H9 (cell line): ENCODE measurements around the gene RNF32. TPM values are rescaled to one million over a fixed set of nuclear protein-coding genes. Genes with fewer than 3 reads are reported as not detected.

Source experiments
- DNase-seq: peaks from one replicate; pipeline ENCODE4 v3.0.0-alpha.2; 2017
- H2AFZ ChIP-seq: one replicate; pipeline ENCODE4 v1.6.1; 2013; ENCODE audit warnings: mild to moderate bottlenecking, low read length, control low read depth, moderate library complexity
- H2AK5ac ChIP-seq: 2 replicates; pipeline ENCODE4 v1.6.1; 2013; ENCODE audit warnings: low read length, control low read depth, mixed read lengths; ENCODE audit not compliant: insufficient read length
- H2BK120ac ChIP-seq: one replicate; pipeline ENCODE4 v1.6.1; 2013; ENCODE audit warnings: low read depth, mild to moderate bottlenecking, low read length, control low read depth, inconsistent platforms; ENCODE audit not compliant: poor library complexity, severe bottlenecking
- H2BK12ac ChIP-seq: 2 replicates; pipeline ENCODE4 v1.6.1; 2013; ENCODE audit warnings: low read length, control low read depth, mixed read lengths, low read depth; ENCODE audit not compliant: insufficient read length
- H2BK15ac ChIP-seq: 2 replicates; pipeline ENCODE4 v1.6.1; 2013; ENCODE audit warnings: low read depth, low read length, control low read depth
- H2BK20ac ChIP-seq: one replicate; pipeline ENCODE4 v1.6.1; 2013; ENCODE audit warnings: low read depth, mild to moderate bottlenecking, low read length, control low read depth, inconsistent platforms; ENCODE audit not compliant: poor library complexity, severe bottlenecking
- H2BK5ac ChIP-seq: 2 replicates; pipeline ENCODE4 v1.6.1; 2013; ENCODE audit warnings: low read length, control low read depth, mixed read lengths; ENCODE audit not compliant: insufficient read length
- H3K14ac ChIP-seq: 2 replicates; pipeline ENCODE4 v1.6.1; 2013; ENCODE audit warnings: low read length, control low read depth; ENCODE audit not compliant: insufficient read depth
- H3K18ac ChIP-seq: 2 replicates; pipeline ENCODE4 v1.6.1; 2013; ENCODE audit warnings: low read depth, mild to moderate bottlenecking, mixed read lengths, low read length, control low read depth; ENCODE audit not compliant: insufficient read length
- H3K23ac ChIP-seq: 2 replicates; pipeline ENCODE4 v1.6.1; 2013; ENCODE audit warnings: low read length, control low read depth, mixed read lengths, low read depth; ENCODE audit not compliant: insufficient read length
- H3K23me2 ChIP-seq: 2 replicates; pipeline ENCODE4 v1.6.1; 2013; ENCODE audit warnings: low read depth, mild to moderate bottlenecking, mixed read lengths, low read length, control low read depth; ENCODE audit not compliant: insufficient read length, poor library complexity, severe bottlenecking
- H3K27ac ChIP-seq: 2 replicates; pipeline ENCODE4 v1.5.1; 2013; ENCODE audit warnings: low read length, control low read depth, mixed read lengths, low read depth; ENCODE audit not compliant: insufficient read length
- H3K27me3 ChIP-seq: 2 replicates; pipeline ENCODE4 v1.6.1; 2013; ENCODE audit warnings: low read length, control low read depth, inconsistent platforms; ENCODE audit not compliant: insufficient read depth
- H3K4ac ChIP-seq: 2 replicates; pipeline ENCODE4 v1.6.1; 2013; ENCODE audit warnings: low read depth, mild to moderate bottlenecking, control low read depth, inconsistent platforms, low read length, moderate library complexity
- H3K4me1 ChIP-seq: 2 replicates; pipeline ENCODE4 v1.6.1; 2013; ENCODE audit warnings: low read length, control low read depth, inconsistent platforms; ENCODE audit not compliant: insufficient read depth
- H3K4me2 ChIP-seq: 2 replicates; pipeline ENCODE4 v1.6.1; 2013; ENCODE audit warnings: low read length, control low read depth, mixed read lengths; ENCODE audit not compliant: insufficient read length, insufficient read depth
- H3K56ac ChIP-seq: 2 replicates; pipeline ENCODE4 v1.6.1; 2013; ENCODE audit warnings: low read depth, mild to moderate bottlenecking, mixed read lengths, low read length, control low read depth; ENCODE audit not compliant: insufficient read length
- H3K79me1 ChIP-seq: 2 replicates; pipeline ENCODE4 v1.6.1; 2013; ENCODE audit warnings: low read depth, mild to moderate bottlenecking, moderate library complexity, low read length, control low read depth, inconsistent platforms; ENCODE audit not compliant: insufficient read depth, poor library complexity, severe bottlenecking
- H3K79me2 ChIP-seq: 2 replicates; pipeline ENCODE4 v1.6.1; 2013; ENCODE audit warnings: low read length, control low read depth, inconsistent platforms; ENCODE audit not compliant: insufficient read depth
- H3K9ac ChIP-seq: 2 replicates; pipeline ENCODE4 v1.6.1; 2013; ENCODE audit warnings: low read length, control low read depth, mixed read lengths; ENCODE audit not compliant: insufficient read length; ENCODE audit errors: extremely low read depth
- H3K9me3 ChIP-seq: one replicate; pipeline ENCODE4 v1.6.1; 2013; ENCODE audit warnings: low read depth, low read length, inconsistent platforms; ENCODE audit not compliant: control insufficient read depth
- H3T11ph ChIP-seq: one replicate; pipeline ENCODE4 v1.6.1; 2013; ENCODE audit warnings: mild to moderate bottlenecking, low read length, control low read depth, inconsistent platforms
- H4K20me1 ChIP-seq: one replicate; pipeline ENCODE4 v1.6.1; 2013; ENCODE audit not compliant: control insufficient read depth, insufficient read length, insufficient read depth
- H4K5ac ChIP-seq: 2 replicates; pipeline ENCODE4 v1.6.1; 2013; ENCODE audit warnings: low read depth, mild to moderate bottlenecking, mixed read lengths, low read length, control low read depth; ENCODE audit not compliant: insufficient read length
- H4K8ac ChIP-seq: replicated peaks from 2 replicates; pipeline ENCODE4 v1.6.1; 2013; ENCODE audit warnings: low read length, control low read depth, mixed read lengths, low read depth; ENCODE audit not compliant: insufficient read length
- H4K91ac ChIP-seq: 2 replicates; pipeline ENCODE4 v1.6.1; 2013; ENCODE audit warnings: low read depth, mild to moderate bottlenecking, moderate library complexity, mixed read lengths, low read length, control low read depth; ENCODE audit not compliant: insufficient read length
- H3K27ac Mint-ChIP-seq, 3 experiments: 2 replicates in 2 of 3; 3 replicates in 1 of 3; pipeline ENCODE4 v1.8.0; 2020 to 2021; ENCODE audit warnings: mixed read lengths in 3 of 3, mild to moderate bottlenecking in 1 of 3, moderate library complexity in 1 of 3
- H3K27me3 Mint-ChIP-seq: 2 replicates; pipeline ENCODE4 v1.8.0; 2021; ENCODE audit warnings: low read depth, mild to moderate bottlenecking, moderate library complexity, mixed read lengths
- H3K36me3 Mint-ChIP-seq, 3 experiments: 2 replicates in 2 of 3; 3 replicates in 1 of 3; pipeline ENCODE4 v1.8.0; 2020 to 2021; ENCODE audit warnings: low read depth in 3 of 3, mixed read lengths in 3 of 3; ENCODE audit not compliant: insufficient read depth in 1 of 3
- H3K4me1 Mint-ChIP-seq, 2 experiments: 2 replicates each; pipeline ENCODE4 v1.8.0; 2020; ENCODE audit warnings: mixed read lengths in 2 of 2
- H3K4me3 Mint-ChIP-seq, 2 experiments: 2 replicates in 1 of 2; 3 replicates in 1 of 2; pipeline ENCODE4 v1.8.0; 2020 to 2021; ENCODE audit warnings: mild to moderate bottlenecking in 2 of 2, mixed read lengths in 2 of 2, moderate library complexity in 1 of 2
- H3K9me3 Mint-ChIP-seq, 2 experiments: 2 replicates in 1 of 2; 3 replicates in 1 of 2; pipeline ENCODE4 v1.8.0; 2020; ENCODE audit warnings: mild to moderate bottlenecking in 2 of 2, mixed read lengths in 2 of 2, moderate library complexity in 1 of 2
- WGBS: extraction: QIAGEN DNeasy Blood & Tissue Kit; methylation state at CpG from one replicate; pipeline ENCODE4 v1.1.7; 2013; ENCODE audit warnings: missing lambda C conversion rate, low lambda C conversion rate, mixed read lengths; ENCODE audit not compliant: insufficient read length; ENCODE audit errors: extremely low coverage; 5-methylcytosine and 5-hydroxymethylcytosine counted together
- total RNA-seq: library from RNA; stranded (reverse); gene quantifications from 2 replicates; pipeline ENCODE4 v1.2.1, GENCODE V29; 2021
- TF ChIP-seq, protein P1 (sequence below): fragments of 200-600 bp; sonication (generic); conservative IDR thresholded peaks from 3 replicates; pipeline ENCODE4 v1.8.0; 2021; ENCODE audit warnings: antibody characterized with exemption, mild to moderate bottlenecking

The RNF32 gene
- total RNA-seq, 1 experiment from 2014 or later, result 0.90 TPM

DNA sequence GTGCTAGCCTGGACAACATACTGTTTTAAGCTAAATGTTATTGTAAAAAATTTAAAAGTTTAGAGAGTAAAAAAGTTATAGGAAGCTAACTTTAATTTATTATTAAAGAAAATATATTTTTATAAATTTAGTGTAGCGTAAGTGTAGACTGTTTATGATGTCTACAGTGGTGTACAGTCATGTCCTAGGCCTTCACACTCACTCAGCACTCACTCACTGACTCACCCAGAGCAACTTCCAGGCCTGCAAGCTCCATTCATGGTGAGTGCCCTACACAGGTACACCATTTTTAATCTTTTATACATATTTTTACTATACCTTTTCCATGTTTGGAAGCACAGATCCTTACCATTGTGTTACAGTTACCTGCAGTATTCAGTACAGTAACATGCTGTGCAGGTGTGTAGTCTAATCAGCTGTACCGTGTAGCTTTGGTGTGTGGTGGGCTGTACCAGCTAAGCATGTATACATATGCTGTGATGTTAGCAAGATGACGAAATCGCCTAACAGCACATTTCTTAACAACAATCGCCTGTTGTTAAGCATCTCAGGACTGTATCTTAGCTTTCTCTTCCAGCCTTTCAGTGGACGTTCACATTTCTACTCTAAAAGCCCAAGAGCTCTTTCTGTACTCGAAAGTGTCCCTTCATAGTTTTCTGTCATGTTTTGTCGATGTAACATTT, 12.5 kb downstream of the RNF32 start:
- no peak overlapping the region for H3K4me2 ChIP-seq
- H2BK12ac ChIP-seq, result no peak overlapping the region
- no peak overlapping the region for H3K18ac ChIP-seq
- H3K23ac ChIP-seq, result no peak overlapping the region
- no peak overlapping the region for H3K9ac ChIP-seq
- Mint-ChIP-seq H3K27ac (no peak overlapping the region), H3K27me3 (peaks cover 2% of the 10 kb centered on the region; the same call in 1 of the 2 replicates), H3K9me3 (peaks cover 6 to 22% of the 10 kb centered on the region in 2 experiments; a peak in 4 of 5 replicates), H3K4me3 (no peak overlapping the region), H3K36me3 (peaks cover 3 to 26% (median 4%) of the 10 kb centered on the region in 3 experiments; a peak in 5 of 7 replicates), H3K4me1 (peaks cover 9 to 16% of the 10 kb centered on the region in 2 experiments)
- no peak overlapping the region for H4K91ac ChIP-seq
- no peaks in the 10 kb centered on the region for H3K23me2 ChIP-seq
- no peaks in the 10 kb centered on the region for H4K20me1 ChIP-seq
- H3K79me1 ChIP-seq, result no peaks in the 10 kb centered on the region
- no peak overlapping the region for H3T11ph ChIP-seq
- no peaks in the 10 kb centered on the region for H3K4me1 ChIP-seq
- no peak overlapping the region for H2AFZ ChIP-seq
- WGBS, result no CpG with 5 or more reads among the region's 8 CpGs
- H2BK5ac ChIP-seq, result no peak overlapping the region
- no peaks in the 10 kb centered on the region for H3K9me3 ChIP-seq
- H4K5ac ChIP-seq, result no peak overlapping the region
- no peak for DNase-seq
- H3K27me3 ChIP-seq, result no peaks in the 10 kb centered on the region
- no peak overlapping the region for H3K27ac ChIP-seq
- no peak overlapping the region for H3K14ac ChIP-seq
- TF ChIP-seq, protein P1, sequence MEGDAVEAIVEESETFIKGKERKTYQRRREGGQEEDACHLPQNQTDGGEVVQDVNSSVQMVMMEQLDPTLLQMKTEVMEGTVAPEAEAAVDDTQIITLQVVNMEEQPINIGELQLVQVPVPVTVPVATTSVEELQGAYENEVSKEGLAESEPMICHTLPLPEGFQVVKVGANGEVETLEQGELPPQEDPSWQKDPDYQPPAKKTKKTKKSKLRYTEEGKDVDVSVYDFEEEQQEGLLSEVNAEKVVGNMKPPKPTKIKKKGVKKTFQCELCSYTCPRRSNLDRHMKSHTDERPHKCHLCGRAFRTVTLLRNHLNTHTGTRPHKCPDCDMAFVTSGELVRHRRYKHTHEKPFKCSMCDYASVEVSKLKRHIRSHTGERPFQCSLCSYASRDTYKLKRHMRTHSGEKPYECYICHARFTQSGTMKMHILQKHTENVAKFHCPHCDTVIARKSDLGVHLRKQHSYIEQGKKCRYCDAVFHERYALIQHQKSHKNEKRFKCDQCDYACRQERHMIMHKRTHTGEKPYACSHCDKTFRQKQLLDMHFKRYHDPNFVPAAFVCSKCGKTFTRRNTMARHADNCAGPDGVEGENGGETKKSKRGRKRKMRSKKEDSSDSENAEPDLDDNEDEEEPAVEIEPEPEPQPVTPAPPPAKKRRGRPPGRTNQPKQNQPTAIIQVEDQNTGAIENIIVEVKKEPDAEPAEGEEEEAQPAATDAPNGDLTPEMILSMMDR, result no peak
- H3K56ac ChIP-seq, result no peak overlapping the region
- H2BK20ac ChIP-seq, result no peak overlapping the region
- no peaks in the 10 kb centered on the region for H3K79me2 ChIP-seq
- no peak overlapping the region for H2BK120ac ChIP-seq
- H2AK5ac ChIP-seq, result no peak overlapping the region
- no peak overlapping the region for H3K4ac ChIP-seq
- no peak overlapping the region for H2BK15ac ChIP-seq
- H4K8ac ChIP-seq, result no peak overlapping the region
